GM13977 (cell line): ENCODE data around the gene PLAAT4.

ENCODE experiments used
- DNase-seq: peaks from one replicate; pipeline ENCODE4 v3.0.0; 2012; ENCODE audit warnings: low spot score
- in situ Hi-C: fragments of 300-500 bp; cut with MboI; formaldehyde crosslinking; loops from one replicate; pipeline ENCODE4 v1.12.0; 2022; ENCODE audit warnings: low sequenced_read_pairs, low pct_unique_long_range_greater_than_20kb, mixed read lengths, inconsistent platforms; ENCODE audit not compliant: unreplicated experiment
- TF ChIP-seq, protein P1 (sequence below): IDR thresholded peaks from 2 replicates; pipeline ENCODE4 v1.5.1; 2012; ENCODE audit warnings: mild to moderate bottlenecking, control low read depth; ENCODE audit not compliant: insufficient read depth; ENCODE audit errors: extremely low read depth, missing control alignments

Gene PLAAT4

DNA sequence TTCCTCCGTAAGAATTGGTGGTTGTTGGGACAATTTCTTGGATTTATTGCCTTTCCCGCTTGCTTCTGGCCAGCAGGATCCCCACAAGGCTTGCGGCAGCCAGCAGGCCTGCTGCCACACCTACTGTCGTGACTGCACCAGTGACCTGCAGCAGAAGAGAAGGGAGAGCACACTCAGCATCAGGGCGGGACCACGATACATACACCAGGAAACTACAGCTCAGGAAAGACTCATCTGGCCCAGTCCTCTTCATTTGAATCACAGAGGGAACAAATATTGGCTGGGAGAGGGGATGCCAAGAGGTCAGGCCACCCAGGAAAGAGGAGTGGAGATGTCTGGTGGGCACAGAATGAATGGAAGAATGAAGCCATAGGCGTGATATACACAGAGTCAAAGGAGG, 16.3 kb downstream of the PLAAT4 start:
- TF ChIP-seq, protein P1, sequence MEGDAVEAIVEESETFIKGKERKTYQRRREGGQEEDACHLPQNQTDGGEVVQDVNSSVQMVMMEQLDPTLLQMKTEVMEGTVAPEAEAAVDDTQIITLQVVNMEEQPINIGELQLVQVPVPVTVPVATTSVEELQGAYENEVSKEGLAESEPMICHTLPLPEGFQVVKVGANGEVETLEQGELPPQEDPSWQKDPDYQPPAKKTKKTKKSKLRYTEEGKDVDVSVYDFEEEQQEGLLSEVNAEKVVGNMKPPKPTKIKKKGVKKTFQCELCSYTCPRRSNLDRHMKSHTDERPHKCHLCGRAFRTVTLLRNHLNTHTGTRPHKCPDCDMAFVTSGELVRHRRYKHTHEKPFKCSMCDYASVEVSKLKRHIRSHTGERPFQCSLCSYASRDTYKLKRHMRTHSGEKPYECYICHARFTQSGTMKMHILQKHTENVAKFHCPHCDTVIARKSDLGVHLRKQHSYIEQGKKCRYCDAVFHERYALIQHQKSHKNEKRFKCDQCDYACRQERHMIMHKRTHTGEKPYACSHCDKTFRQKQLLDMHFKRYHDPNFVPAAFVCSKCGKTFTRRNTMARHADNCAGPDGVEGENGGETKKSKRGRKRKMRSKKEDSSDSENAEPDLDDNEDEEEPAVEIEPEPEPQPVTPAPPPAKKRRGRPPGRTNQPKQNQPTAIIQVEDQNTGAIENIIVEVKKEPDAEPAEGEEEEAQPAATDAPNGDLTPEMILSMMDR, result no peak
- in situ Hi-C loops, result no loop called here
- DNase-seq, result no peak

DNA sequence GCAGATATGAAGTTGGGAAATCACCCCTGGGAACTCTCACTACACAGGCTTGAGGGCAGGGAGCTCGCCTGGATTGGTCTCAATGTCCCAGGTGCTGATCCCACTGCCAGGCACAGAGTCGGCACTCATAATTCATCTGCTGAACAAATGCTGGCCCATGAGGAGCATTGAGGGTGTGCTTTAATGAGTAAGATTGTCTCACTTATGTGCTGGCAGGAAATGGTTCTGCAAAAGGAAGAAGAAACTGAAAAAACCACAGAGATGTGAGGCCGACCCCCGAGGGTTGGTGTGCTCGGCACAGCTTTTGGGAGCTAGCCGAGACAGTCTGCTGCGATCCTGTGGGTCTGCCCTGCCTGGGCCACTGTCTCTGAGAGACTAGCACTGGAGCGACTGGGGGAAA, 17.2 kb downstream of the PLAAT4 start:
- TF ChIP-seq, protein P1, result no peak
- peak; percentile 74 for DNase-seq
- in situ Hi-C loops, result no loop called here

DNA sequence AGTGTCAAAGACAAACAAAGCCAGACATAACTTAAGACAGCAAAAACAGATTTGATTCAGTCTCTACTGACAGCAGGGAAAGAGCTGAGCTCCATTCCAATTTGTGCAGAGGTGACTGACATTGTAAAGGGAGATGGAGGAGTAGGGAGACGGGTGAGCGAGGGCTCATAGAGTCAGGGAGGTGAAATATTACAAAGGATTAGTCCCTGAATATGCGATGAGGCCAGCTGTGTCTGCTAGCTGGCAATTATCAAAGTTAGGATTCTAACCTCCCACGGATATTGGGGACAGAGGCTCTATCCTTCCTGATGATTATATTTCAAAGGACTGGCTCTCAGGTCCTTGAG, 18.2 kb downstream of the PLAAT4 start:
- TF ChIP-seq, protein P1, result no peak
- no peak for DNase-seq
- in situ Hi-C loops, result no loop called here

DNA sequence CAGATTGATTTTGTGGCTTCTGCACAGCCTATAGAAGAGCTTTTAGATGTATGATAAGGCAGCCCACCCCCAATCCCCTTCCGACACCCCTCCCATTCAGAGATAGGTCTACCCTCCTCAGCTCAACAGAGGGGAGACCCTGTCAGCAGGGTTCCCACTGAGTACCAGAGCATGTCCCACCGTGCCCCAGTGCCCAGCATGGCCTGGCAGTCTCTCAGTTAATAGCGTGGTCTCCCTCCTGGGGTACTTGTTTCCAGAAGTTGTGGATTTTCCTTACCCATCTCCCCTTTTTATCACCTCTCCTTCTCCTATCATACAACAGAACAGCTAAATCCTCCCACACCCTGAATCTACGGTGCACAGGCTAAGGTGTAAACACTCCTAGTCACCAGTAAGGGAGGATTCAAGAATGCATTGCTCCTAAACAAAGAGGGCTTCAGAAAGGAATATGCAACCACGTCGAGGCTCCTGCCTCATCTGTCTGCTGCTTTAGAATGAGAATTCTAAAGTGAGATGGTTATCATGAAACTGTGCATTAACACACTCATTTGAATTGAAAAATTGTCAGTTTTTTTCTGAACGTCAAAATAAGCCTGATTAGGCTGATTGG, 19.9 kb downstream of the PLAAT4 start:
- DNase-seq, result no peak
- TF ChIP-seq, protein P1, result no peak
- in situ Hi-C loops, result no loop called here

DNA sequence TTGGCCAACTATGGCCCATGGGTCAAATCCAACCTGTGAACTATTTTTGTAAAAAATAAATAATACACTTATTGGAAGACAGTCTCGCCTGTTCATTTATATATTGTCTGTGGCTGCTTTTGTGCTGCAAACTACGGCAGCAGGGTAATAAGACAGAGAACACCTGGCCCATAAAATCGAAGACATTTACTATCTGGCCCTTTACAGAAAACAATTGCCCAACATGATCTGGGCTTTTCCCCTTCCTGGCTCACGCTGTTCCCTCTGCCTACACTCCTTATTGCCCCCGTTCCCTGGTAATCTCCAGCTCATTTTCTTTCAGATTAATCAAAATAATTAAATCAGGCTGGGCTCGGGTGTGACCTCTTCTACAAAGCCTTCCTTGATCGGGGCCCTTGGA, 21.0 kb downstream of the PLAAT4 start:
- no peak for DNase-seq
- in situ Hi-C loops, result no loop called here

DNA sequence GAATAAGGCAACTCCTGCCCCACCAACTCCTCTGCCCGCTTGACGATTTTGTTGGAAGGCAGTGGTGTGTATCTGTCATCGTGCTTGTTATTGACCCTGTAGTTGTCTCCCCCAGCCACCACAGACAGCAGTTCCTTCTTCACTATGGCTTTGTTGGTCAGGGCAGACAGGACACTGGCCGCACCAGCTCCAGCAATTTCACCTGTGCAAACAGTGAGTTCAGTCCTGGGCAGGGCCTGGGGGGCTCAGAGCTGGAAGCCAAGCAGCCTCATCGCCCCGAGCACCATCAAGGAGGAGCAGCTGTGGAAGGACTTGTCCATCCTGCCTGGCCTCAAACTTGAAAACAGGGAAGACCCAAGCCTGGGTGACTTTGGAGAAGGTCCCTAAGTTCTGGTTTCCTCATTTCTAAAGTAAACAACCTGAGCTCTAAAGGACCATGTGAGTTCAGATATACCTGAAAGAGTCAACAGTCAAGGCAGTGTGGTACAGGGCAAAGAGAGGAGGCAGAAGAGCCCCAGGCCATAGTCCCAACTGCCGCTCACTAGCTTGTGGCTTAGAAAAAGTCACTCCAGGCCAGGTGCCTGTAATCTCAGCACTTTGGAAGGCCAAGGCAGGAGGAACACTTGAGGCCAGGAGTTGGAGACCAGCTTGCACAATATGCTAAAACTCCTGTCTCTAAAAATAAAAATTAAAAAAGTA, 22.0 kb downstream of the PLAAT4 start:
- in situ Hi-C loops, result no loop called here
- DNase-seq, result no peak
- TF ChIP-seq, protein P1, result no peak

More for the DNA sequence above, 21.0 kb downstream of the PLAAT4 start:
- TF ChIP-seq, protein P1, result no peak
